Vagina (tissue), 2 donors: ENCODE results near the gene ENPP6.

Source experiments
- POLR2A ChIP-seq, 2 donors: fragments of 450-650 bp; IDR thresholded peaks; one replicate each; pipeline ENCODE4 v1.6.1; 2017; ENCODE audit warnings: antibody characterized with exemption in 2 of 2, mild to moderate bottlenecking in 2 of 2, moderate library complexity in 2 of 2
- POLR2AphosphoS5 ChIP-seq, 2 donors: sonication (generic); formaldehyde crosslinking; IDR thresholded peaks; one replicate each; pipeline ENCODE4 v1.9.0; 2017; ENCODE audit warnings: antibody characterized with exemption in 2 of 2, mild to moderate bottlenecking in 2 of 2, low read depth in 1 of 2; ENCODE audit not compliant: insufficient read depth in 1 of 2
- TF ChIP-seq, protein P1 (sequence below), 3 experiments: fragments of 450-650 bp in 2 of 3; fragments of 200-600 bp in 1 of 3; sonication (generic) in 1 of 3; IDR thresholded peaks; one replicate each; pipeline ENCODE4 v1.5.1; 2017 to 2019; ENCODE audit warnings: antibody characterized with exemption in 3 of 3, mild to moderate bottlenecking in 2 of 3, moderate library complexity in 2 of 3

DNA sequence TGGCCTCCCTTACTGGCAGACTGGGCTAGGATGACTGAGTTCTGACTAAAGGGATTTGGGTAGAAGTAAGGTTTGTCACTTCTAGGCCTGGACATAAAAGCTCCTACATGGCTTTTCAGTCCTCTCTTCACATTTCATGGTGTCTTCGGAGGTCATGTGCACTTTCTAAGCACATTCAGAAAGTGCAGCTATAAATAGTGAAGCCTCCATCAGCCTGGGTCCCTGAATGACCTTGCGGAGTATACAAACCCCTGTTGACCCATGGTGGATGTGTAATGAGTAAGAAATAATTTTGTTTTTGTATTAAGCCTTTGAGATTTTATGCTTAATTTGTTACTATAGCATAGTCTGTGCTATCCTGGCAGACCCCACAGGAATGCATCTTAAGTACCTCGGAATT lies 158.6 kb downstream of the ENPP6 start:
- TF ChIP-seq, protein P1, sequence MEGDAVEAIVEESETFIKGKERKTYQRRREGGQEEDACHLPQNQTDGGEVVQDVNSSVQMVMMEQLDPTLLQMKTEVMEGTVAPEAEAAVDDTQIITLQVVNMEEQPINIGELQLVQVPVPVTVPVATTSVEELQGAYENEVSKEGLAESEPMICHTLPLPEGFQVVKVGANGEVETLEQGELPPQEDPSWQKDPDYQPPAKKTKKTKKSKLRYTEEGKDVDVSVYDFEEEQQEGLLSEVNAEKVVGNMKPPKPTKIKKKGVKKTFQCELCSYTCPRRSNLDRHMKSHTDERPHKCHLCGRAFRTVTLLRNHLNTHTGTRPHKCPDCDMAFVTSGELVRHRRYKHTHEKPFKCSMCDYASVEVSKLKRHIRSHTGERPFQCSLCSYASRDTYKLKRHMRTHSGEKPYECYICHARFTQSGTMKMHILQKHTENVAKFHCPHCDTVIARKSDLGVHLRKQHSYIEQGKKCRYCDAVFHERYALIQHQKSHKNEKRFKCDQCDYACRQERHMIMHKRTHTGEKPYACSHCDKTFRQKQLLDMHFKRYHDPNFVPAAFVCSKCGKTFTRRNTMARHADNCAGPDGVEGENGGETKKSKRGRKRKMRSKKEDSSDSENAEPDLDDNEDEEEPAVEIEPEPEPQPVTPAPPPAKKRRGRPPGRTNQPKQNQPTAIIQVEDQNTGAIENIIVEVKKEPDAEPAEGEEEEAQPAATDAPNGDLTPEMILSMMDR (IDR thresholded peaks at IDR 0.05), result no peak
- TF ChIP-seq POLR2AphosphoS5 (IDR thresholded peaks at IDR 0.05; ENCODE audit: insufficient read depth in 1 of 2, low read depth in 1 of 2) (no peak), POLR2A (IDR thresholded peaks at IDR 0.05) (no peak)
